PFSK-1 (cell line): ENCODE results near the gene CD247.

ENCODE experiments used
- REST ChIP-seq, 2 experiments: IDR thresholded peaks; 2 replicates each; pipeline versions ENCODE4 v1.6.1 to v1.8.0; 2011 to 2012; ENCODE audit warnings: low read depth in 2 of 2, low read length in 2 of 2, control low read depth in 1 of 2, inconsistent platforms in 1 of 2, mild to moderate bottlenecking in 1 of 2, moderate library complexity in 1 of 2; ENCODE audit not compliant: insufficient read depth in 1 of 2
- TAF1 ChIP-seq: IDR thresholded peaks from 2 replicates; pipeline ENCODE4 v1.6.1; 2012; ENCODE audit warnings: low read length, control low read depth, borderline replicate concordance; ENCODE audit not compliant: insufficient read depth

GRCh38 chr1:167412920-167413319, 105.4 kb downstream of the CD247 start:
- TF ChIP-seq TAF1 (no peak), REST (IDR thresholded peaks at IDR 0.05; ENCODE audit: insufficient read depth in 1 of 2, low read depth in 2 of 2, low read length in 2 of 2) (no peak)
